ENCODE results near the gene UBE4A.

UBE4A gene

GRCh38 chr11:118341261-118341660 is 18.1 kb upstream of the UBE4A start:
- H3K9me2 ChIP-seq (ENCODE audit: low read depth, low read length), result no peaks in the 10 kb centered on the region
- no peaks in the 10 kb centered on the region for H3F3A ChIP-seq (ENCODE audit: insufficient read depth, low read length)
- TF ChIP-seq, protein P1, sequence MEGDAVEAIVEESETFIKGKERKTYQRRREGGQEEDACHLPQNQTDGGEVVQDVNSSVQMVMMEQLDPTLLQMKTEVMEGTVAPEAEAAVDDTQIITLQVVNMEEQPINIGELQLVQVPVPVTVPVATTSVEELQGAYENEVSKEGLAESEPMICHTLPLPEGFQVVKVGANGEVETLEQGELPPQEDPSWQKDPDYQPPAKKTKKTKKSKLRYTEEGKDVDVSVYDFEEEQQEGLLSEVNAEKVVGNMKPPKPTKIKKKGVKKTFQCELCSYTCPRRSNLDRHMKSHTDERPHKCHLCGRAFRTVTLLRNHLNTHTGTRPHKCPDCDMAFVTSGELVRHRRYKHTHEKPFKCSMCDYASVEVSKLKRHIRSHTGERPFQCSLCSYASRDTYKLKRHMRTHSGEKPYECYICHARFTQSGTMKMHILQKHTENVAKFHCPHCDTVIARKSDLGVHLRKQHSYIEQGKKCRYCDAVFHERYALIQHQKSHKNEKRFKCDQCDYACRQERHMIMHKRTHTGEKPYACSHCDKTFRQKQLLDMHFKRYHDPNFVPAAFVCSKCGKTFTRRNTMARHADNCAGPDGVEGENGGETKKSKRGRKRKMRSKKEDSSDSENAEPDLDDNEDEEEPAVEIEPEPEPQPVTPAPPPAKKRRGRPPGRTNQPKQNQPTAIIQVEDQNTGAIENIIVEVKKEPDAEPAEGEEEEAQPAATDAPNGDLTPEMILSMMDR (IDR thresholded peaks at IDR 0.05; ENCODE audit: low read length), result no peak
- no peak for TF ChIP-seq EZH2 (IDR thresholded peaks at IDR 0.05; ENCODE audit: borderline replicate concordance, low read length)
- no peaks in the 10 kb centered on the region for H3K9me3 ChIP-seq (ENCODE audit: low read length)
- no peaks in the 10 kb centered on the region for H3K36me3 ChIP-seq (ENCODE audit: insufficient read depth, low read length)
- H3K4me1 ChIP-seq (ENCODE audit: insufficient read depth, low read length, severe bottlenecking), result peaks cover 61% of the 10 kb centered on the region
- H3K27ac ChIP-seq (ENCODE audit: low read depth, low read length, poor library complexity, severe bottlenecking), result no peak overlapping the region
- H2AFZ ChIP-seq (ENCODE audit: low read length), result no peak overlapping the region
- H3K79me2 ChIP-seq (ENCODE audit: insufficient read depth, low read length), result no peaks in the 10 kb centered on the region
- no peaks in the 10 kb centered on the region for H3K27me3 ChIP-seq (ENCODE audit: insufficient read depth, low read length)
- H3K9ac ChIP-seq (ENCODE audit: low read length), result no peak overlapping the region; the same call in 1 of the 2 replicates
- peak overlapping the region; percentile 47 for H3K4me3 ChIP-seq (ENCODE audit: low read depth, low read length, poor library complexity, severe bottlenecking)
- no peaks in the 10 kb centered on the region for H4K20me1 ChIP-seq (ENCODE audit: insufficient read depth, low read length)
- peak overlapping the region; percentile 38; the same call in 1 of the 2 replicates for H3K4me2 ChIP-seq (ENCODE audit: low read length)

GRCh38 chr11:118341815-118342489 is 17.4 kb upstream of the UBE4A start:
- peak overlapping the region; percentile 38 for H3K4me2 ChIP-seq (ENCODE audit: low read length)
- peaks cover 61% of the 10 kb centered on the region for H3K4me1 ChIP-seq (ENCODE audit: insufficient read depth, low read length, severe bottlenecking)
- H3K27me3 ChIP-seq (ENCODE audit: insufficient read depth, low read length), result no peaks in the 10 kb centered on the region
- no peaks in the 10 kb centered on the region for H3K79me2 ChIP-seq (ENCODE audit: insufficient read depth, low read length)
- H3K9me3 ChIP-seq (ENCODE audit: low read length), result no peaks in the 10 kb centered on the region
- peak overlapping the region; percentile 75 for H3K27ac ChIP-seq (ENCODE audit: low read depth, low read length, poor library complexity, severe bottlenecking)
- peak overlapping the region; percentile 47 for H3K4me3 ChIP-seq (ENCODE audit: low read depth, low read length, poor library complexity, severe bottlenecking)
- H4K20me1 ChIP-seq (ENCODE audit: insufficient read depth, low read length), result no peaks in the 10 kb centered on the region
- peak overlapping the region; percentile 41; the same call in 1 of the 2 replicates for H3K9ac ChIP-seq (ENCODE audit: low read length)
- no peaks in the 10 kb centered on the region for H3K9me2 ChIP-seq (ENCODE audit: low read depth, low read length)
- no peaks in the 10 kb centered on the region for H3F3A ChIP-seq (ENCODE audit: insufficient read depth, low read length)
- H3K36me3 ChIP-seq (ENCODE audit: insufficient read depth, low read length), result no peaks in the 10 kb centered on the region
- TF ChIP-seq, protein P1 (IDR thresholded peaks at IDR 0.05; ENCODE audit: low read length), result no peak
- TF ChIP-seq EZH2 (IDR thresholded peaks at IDR 0.05; ENCODE audit: borderline replicate concordance, low read length), result no peak
- no peak overlapping the region for H2AFZ ChIP-seq (ENCODE audit: low read length)

DNA sequence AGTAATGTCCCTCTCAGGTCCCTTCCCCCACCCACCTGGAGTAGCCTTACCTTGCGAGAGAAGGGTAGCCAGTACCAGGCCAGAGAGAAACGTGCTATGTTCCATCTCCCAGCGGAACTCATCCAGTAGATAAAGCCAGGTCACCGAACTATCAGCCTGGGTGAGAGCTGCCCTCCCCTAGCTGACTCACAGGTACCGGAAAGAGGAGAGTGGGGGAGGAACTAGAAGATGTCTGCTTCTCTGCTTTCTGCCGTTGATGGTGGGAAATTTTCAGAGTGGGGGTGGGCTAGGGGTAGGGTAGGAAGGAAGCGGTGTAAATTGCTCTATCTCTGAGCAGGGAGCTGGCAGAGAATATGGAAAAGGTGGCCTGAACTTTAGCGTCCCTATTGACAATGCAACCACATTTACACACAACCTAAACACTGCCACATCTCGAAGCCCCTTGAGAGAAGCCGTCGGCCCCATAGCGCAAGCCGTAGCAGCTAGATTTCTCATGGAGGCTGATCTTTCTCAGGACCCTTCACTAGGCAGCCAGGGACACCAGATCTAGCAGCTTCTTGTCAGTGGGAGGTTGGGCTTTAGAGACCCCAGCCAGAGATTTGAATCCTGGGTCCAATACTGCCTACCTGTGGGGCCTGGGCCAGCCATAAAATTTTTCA is 16.8 kb upstream of the UBE4A start, which contains the start of gene CD3D:
CD3D (minus strand) TSS at position 203 of the 659 bp plus-strand sequence; CDS start at position 105, 98 bp downstream.
- peaks cover 61% of the 10 kb centered on the region for H3K4me1 ChIP-seq (ENCODE audit: insufficient read depth, low read length, severe bottlenecking)
- no peaks in the 10 kb centered on the region for H4K20me1 ChIP-seq (ENCODE audit: insufficient read depth, low read length)
- H3F3A ChIP-seq (ENCODE audit: insufficient read depth, low read length), result no peaks in the 10 kb centered on the region
- H3K9ac ChIP-seq (ENCODE audit: low read length), result peak within 1 kb of the TSS; percentile 41; the same call in 1 of the 2 replicates
- H3K9me3 ChIP-seq (ENCODE audit: low read length), result no peaks in the 10 kb centered on the region
- H3K9me2 ChIP-seq (ENCODE audit: low read depth, low read length), result no peaks in the 10 kb centered on the region
- H2AFZ ChIP-seq (ENCODE audit: low read length), result no peak within 1 kb of the TSS
- peak within 1 kb of the TSS; percentile 38 for H3K4me2 ChIP-seq (ENCODE audit: low read length)
- H3K36me3 ChIP-seq (ENCODE audit: insufficient read depth, low read length), result no peaks in the 10 kb centered on the region
- H3K27me3 ChIP-seq (ENCODE audit: insufficient read depth, low read length), result no peaks in the 10 kb centered on the region
- H3K79me2 ChIP-seq (ENCODE audit: insufficient read depth, low read length), result no peaks in the 10 kb centered on the region
- peak within 1 kb of the TSS; percentile 47 for H3K4me3 ChIP-seq (ENCODE audit: low read depth, low read length, poor library complexity, severe bottlenecking)
- TF ChIP-seq, protein P1 (IDR thresholded peaks at IDR 0.05; ENCODE audit: low read length), result no peak
- TF ChIP-seq EZH2 (IDR thresholded peaks at IDR 0.05; ENCODE audit: borderline replicate concordance, low read length), result no peak
- peak within 1 kb of the TSS; percentile 75 for H3K27ac ChIP-seq (ENCODE audit: low read depth, low read length, poor library complexity, severe bottlenecking)

Measured in OCI-LY1 (cell line).